Thyroid gland (tissue), 4 donors: ENCODE results near the gene GNMT.

Experiments used
- CTCF ChIP-seq, 6 experiments: fragments of 200-600 bp in 3 of 6; fragments of 450-650 bp in 3 of 6; sonication (generic) in 3 of 6; IDR thresholded peaks; one replicate each; pipeline ENCODE4 v1.5.1; 2016 to 2019; ENCODE audit warnings: antibody characterized with exemption in 6 of 6, mild to moderate bottlenecking in 2 of 6, inconsistent platforms in 1 of 6, moderate library complexity in 1 of 6
- POLR2A ChIP-seq, 2 donors: fragments of 450-650 bp; IDR thresholded peaks; one replicate each; pipeline ENCODE4 v1.6.1; 2017; ENCODE audit warnings: antibody characterized with exemption in 2 of 2, mild to moderate bottlenecking in 2 of 2, moderate library complexity in 1 of 2

- TF ChIP-seq CTCF (IDR thresholded peaks at IDR 0.05) (no peak), POLR2A (IDR thresholded peaks at IDR 0.05) (no peak)
Measured at GRCh38 chr6:42969431-42969830, 8.9 kb downstream of the GNMT start.
